HL-60 (cell line): ENCODE data around the gene TRIML2.

Source experiments
- POLR2AphosphoS5 ChIP-seq: IDR thresholded peaks from 2 replicates; pipeline ENCODE4 v1.6.1; 2012; ENCODE audit warnings: low read depth
- TF ChIP-seq, protein P1 (sequence below): IDR thresholded peaks from one replicate; pipeline ENCODE4 v1.5.1; 2011; ENCODE audit warnings: low read length, control low read depth, inconsistent platforms; ENCODE audit not compliant: insufficient read depth
- TF ChIP-seq, protein P2 (sequence below): IDR thresholded peaks from 2 replicates; pipeline ENCODE4 v1.6.1; 2012; ENCODE audit warnings: low read depth; ENCODE audit not compliant: insufficient replicate concordance

DNA sequence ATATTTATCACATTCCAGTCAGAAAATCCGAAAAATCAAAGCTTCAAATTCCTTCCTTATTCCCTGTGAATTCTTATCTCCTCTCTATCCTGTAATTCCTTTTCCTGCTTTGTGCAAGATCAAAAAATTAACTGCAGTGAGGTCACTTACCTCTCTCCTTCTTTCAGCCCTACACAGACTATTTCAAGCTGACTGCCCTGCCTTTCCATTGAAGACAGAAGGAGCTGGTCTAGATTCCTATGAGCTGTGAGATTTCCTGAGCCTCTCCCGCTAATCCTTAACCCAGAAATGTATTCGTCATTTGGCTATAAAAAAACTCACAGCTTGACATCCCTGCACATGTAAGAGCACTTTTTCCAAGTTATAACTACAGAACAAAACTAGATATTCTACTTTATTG lies 26.6 kb downstream of the TRIML2 start:
- TF ChIP-seq, protein P1, sequence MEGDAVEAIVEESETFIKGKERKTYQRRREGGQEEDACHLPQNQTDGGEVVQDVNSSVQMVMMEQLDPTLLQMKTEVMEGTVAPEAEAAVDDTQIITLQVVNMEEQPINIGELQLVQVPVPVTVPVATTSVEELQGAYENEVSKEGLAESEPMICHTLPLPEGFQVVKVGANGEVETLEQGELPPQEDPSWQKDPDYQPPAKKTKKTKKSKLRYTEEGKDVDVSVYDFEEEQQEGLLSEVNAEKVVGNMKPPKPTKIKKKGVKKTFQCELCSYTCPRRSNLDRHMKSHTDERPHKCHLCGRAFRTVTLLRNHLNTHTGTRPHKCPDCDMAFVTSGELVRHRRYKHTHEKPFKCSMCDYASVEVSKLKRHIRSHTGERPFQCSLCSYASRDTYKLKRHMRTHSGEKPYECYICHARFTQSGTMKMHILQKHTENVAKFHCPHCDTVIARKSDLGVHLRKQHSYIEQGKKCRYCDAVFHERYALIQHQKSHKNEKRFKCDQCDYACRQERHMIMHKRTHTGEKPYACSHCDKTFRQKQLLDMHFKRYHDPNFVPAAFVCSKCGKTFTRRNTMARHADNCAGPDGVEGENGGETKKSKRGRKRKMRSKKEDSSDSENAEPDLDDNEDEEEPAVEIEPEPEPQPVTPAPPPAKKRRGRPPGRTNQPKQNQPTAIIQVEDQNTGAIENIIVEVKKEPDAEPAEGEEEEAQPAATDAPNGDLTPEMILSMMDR = no peak
- TF ChIP-seq, protein P2, sequence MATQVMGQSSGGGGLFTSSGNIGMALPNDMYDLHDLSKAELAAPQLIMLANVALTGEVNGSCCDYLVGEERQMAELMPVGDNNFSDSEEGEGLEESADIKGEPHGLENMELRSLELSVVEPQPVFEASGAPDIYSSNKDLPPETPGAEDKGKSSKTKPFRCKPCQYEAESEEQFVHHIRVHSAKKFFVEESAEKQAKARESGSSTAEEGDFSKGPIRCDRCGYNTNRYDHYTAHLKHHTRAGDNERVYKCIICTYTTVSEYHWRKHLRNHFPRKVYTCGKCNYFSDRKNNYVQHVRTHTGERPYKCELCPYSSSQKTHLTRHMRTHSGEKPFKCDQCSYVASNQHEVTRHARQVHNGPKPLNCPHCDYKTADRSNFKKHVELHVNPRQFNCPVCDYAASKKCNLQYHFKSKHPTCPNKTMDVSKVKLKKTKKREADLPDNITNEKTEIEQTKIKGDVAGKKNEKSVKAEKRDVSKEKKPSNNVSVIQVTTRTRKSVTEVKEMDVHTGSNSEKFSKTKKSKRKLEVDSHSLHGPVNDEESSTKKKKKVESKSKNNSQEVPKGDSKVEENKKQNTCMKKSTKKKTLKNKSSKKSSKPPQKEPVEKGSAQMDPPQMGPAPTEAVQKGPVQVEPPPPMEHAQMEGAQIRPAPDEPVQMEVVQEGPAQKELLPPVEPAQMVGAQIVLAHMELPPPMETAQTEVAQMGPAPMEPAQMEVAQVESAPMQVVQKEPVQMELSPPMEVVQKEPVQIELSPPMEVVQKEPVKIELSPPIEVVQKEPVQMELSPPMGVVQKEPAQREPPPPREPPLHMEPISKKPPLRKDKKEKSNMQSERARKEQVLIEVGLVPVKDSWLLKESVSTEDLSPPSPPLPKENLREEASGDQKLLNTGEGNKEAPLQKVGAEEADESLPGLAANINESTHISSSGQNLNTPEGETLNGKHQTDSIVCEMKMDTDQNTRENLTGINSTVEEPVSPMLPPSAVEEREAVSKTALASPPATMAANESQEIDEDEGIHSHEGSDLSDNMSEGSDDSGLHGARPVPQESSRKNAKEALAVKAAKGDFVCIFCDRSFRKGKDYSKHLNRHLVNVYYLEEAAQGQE = no peak
- no peak for TF ChIP-seq POLR2AphosphoS5
